Stimulated activated CD8-positive, alpha-beta memory T cell treated with anti-CD3 and anti-CD28 coated beads, Interleukin-12 subunit alpha, Interleukin-12 subunit beta, amount 100 ng/mL, for 4 hours (primary cell): ENCODE measurements around the gene BCLAF1.

Experiments used
- DNase-seq: peaks from one replicate; pipeline ENCODE4 v3.0.0-alpha.2; 2020; ENCODE audit warnings: low read depth

The BCLAF1 gene, protein sequence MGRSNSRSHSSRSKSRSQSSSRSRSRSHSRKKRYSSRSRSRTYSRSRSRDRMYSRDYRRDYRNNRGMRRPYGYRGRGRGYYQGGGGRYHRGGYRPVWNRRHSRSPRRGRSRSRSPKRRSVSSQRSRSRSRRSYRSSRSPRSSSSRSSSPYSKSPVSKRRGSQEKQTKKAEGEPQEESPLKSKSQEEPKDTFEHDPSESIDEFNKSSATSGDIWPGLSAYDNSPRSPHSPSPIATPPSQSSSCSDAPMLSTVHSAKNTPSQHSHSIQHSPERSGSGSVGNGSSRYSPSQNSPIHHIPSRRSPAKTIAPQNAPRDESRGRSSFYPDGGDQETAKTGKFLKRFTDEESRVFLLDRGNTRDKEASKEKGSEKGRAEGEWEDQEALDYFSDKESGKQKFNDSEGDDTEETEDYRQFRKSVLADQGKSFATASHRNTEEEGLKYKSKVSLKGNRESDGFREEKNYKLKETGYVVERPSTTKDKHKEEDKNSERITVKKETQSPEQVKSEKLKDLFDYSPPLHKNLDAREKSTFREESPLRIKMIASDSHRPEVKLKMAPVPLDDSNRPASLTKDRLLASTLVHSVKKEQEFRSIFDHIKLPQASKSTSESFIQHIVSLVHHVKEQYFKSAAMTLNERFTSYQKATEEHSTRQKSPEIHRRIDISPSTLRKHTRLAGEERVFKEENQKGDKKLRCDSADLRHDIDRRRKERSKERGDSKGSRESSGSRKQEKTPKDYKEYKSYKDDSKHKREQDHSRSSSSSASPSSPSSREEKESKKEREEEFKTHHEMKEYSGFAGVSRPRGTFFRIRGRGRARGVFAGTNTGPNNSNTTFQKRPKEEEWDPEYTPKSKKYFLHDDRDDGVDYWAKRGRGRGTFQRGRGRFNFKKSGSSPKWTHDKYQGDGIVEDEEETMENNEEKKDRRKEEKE

DNA sequence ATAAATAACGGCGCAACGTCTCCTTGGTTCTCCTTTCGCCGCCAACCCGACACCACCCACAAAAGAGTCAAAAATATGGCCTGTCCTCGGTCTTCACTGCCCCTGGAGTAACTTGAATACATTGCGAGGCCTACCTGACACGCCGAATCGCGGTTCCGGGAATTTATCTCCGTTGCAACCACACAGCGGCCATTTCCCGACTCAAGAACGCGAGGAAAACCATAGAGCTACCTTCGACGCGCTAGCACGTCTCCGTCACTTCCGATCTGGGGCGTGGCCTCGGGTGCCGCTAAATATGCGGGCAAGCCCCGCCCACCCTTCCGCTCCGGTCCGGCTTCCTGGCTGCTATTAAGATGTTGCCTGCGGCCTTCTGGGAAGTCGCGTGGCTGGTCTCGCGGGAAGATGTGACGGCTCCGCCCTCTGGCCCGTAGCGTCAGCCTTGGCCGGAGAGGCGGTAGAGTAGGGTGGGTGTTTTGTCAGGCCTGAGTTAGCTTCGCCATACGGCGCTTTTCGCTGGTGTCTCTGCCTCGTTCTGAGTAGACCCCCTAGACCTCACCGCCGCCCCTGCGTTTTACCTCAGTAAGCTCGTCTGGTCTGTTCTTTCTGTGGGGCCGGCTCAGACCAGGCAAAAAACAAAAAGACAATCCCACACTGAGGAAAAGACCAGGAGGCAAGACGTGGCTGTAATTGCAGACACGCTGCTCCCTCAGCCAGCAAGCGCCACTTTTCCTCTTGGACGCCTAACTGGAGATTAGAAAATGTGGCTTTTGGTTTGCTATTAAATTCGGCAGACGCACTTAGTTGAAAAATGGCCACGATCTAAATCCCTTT lies at the start of gene BCLAF1:
Gene BCLAF1, minus strand, starts transcription at position 268 of the 831 bp plus-strand sequence. CDS start 9,980 bp downstream, outside the sequence.
- peak; percentile 99 for DNase-seq

DNA sequence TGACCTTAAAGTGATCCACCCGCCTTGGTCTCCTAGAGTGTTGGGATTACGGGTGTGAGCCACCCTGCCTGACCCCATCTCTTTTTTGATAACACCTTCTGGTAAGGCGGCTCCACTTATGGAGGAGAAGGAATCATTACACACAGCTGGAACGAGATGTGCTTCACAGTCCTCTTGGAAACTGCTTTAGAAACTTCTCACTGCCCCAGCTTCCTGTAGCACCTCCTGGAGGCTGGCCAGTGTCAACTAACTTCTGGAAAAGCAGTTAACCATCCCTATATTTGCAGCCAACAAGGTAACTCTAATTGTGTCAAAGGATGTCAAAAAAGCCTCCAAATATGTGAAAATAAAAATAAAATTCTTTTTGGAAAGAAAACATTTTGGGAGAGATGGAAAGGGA lies 48.8 kb upstream of the BCLAF1 start:
- no peak for DNase-seq

DNA sequence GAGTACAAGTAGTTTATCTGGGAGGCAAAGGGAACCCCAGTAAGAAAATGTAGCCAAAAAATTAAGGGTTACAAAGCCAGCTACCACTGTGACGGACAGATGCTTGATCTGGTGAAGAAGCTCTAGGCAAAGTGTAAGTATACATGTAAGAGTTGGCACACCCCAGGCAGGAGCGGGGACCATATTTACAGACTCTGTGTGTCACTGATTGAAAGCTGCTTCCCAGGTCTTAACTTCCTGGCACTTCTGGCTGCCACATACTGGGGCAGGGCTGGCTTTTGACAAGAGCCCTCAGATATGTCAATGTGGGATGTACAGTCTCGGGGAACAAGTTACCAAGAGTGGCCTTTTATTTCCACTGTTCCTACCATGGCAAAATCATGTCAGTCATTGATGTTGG lies 48.0 kb upstream of the BCLAF1 start:
- no peak for DNase-seq

DNA sequence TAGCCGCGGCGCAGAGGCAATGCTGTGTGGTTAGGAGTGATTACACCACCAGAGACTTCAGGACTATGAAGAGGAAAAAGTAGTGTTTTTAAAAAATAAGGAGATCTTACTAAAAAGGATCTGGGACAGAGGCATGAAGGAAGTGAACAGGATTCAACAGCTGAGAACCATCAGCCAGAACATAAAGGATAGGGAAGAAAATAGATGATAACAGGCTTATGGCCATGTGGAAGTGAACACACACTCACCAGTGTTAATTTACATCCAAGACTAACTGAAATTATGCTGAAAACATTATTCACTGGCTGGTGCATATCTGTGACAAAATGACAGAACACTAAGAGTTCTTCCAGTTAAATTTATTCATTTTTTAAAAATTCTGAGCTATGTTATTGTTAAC lies 47.5 kb upstream of the BCLAF1 start:
- no peak for DNase-seq

DNA sequence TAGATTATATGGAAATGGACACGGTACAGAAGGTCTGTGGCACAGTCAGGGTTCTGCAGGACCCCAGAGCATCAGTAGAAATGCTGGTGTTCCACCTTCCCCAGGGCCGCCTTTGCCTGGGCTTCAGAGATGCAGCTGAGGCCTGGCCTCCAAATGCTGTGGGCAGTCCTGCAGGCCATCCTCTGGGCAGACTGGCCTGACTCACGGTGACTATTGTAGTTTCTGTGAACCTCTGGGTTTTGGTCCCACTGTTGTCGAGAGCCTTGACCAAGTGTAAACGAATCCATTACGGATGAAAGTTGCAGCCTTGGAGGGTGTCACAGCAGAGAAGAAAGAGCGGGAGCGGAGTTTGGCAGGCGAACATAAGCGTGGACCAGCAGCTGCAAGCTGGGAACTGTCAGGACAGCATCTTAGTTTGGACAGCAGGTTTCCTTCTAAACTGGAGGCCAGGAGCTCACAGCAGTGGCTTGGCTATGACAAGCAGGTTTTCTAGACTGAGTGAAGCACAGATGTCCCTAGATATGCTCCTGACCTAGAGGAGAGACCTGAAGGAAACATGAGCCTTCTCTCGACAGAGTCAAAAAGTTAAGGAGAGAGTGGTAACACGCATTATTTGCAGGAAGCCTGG lies 46.2 kb upstream of the BCLAF1 start:
- no peak for DNase-seq

DNA sequence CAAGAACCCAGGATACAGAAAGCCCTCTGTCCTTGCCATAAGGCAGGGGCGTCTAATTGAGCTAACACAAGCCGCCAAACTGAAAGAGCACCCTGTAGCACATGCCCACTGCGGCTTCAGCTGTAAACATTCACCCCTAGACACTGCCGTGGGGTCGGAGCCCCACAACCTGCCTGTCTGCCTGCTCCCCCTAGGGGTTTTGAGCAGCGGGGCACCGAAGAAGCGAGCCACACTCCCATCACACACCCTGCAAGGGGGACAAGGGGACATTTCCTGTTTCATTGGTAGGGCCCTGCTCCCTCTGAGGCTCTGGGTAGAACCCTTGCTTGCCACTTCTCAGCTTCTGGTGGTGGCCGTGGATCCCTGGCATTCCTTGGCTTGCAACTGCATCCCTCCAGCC lies 45.2 kb upstream of the BCLAF1 start:
- no peak for DNase-seq

DNA sequence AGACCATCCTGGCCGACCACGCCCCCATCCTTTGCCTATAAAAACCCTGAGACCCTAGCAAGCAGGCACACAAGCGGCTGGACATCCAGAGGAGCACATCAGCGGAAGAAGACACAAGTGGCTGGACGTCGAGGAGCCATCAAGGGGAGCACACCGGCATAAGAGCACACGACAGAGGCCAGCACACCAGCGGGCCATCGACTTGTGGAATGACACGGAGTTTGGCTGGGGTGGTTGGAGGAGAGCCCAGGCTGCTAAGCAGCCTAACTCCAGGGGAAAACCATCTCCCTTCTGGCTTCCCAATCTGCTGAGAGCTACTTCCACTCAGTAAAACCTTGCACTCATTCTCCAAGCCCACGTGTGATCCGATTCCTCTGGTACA lies 44.8 kb upstream of the BCLAF1 start:
- no peak for DNase-seq

DNA sequence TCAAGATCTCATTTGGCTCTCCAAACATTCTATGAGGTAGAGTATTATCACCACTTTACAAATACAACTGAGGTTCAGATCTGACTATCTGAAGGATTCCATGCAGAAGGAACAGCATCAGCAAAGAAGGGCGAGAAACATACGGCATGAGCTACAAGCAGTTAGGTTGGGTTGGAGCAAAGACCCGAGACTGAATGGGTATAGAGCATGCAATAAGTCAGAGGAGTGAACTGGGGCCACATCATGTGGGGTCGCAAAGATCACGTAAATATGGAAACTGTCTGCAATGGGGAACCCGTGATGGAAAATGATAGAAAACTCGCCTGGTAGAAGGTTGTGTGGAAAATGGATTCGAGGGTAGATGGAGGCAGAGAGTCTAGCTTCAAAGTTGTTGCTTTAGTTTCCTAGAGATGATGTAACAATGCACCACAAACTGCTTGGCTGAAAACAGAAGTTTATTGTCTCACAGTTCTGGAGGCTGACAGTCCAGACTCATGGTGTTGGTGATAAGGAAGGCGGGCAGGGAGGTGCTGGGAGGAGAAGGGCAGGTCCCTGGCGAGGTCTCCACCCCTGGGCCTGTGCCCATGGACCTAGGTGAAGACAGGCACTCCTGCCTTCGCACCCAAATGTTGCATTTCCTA lies 44.3 kb upstream of the BCLAF1 start:
- DNase-seq = no peak

DNA sequence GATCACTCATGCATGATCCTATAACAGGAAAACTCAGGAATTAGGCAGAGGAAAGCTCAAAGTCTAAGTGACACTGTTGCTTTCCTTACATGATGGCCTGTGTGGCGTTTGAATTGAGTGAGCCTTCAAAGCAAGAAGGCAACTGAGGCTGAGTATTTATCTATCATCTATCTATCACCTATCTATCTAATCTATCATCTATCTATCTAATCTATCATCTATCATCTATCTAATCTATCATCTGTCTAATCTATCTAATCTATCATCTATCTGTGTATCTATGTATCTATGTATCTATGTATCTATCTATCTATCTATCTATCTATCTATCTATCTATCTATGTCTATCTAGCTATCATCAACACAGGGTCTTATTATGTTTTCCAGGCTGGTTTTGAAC lies 41.8 kb upstream of the BCLAF1 start:
- DNase-seq = no peak

DNA sequence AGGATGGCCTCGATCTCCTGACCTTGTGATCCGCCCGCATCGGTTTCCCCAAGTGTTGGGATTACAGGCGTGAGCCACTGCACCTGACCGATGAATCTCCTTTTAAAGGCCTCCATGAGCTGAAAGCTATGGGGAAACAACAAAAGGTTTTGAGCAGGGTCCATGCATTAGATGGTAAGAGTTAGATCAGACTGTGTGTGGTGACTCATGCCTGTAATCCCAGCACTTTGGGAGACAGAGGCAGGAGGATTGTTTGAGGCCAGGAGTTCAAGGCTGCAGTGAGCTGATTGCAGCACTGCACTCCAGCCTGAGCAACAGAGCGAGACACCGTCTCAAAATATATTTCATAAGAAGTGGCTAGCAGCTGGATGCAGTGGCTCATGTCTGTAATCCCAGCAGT lies 41.0 kb upstream of the BCLAF1 start:
- DNase-seq = no peak

DNA sequence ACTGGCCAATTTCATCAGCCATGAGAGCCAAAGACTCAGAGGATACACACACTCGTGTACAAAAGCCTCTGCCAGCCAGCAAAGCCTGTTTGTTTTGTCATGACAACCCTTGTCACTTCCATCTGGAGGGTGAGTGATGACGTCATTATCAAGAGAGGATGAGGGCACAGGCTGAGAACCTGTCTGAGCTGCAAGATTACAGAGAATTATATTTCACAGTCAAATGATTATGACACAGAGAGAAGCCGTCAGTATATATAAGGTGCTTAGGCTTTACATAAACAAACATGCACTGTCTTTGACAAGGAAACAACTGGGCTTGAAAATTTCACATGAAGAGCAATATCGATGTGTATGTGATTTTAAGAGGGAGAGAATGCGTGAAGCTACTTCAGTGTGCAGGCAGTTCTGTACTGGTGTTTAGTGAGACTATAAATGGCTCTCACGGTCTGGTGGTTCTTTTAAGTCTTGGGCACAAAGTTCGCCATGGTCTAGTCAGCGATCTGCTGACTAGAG lies 36.5 kb upstream of the BCLAF1 start:
- no peak for DNase-seq

DNA sequence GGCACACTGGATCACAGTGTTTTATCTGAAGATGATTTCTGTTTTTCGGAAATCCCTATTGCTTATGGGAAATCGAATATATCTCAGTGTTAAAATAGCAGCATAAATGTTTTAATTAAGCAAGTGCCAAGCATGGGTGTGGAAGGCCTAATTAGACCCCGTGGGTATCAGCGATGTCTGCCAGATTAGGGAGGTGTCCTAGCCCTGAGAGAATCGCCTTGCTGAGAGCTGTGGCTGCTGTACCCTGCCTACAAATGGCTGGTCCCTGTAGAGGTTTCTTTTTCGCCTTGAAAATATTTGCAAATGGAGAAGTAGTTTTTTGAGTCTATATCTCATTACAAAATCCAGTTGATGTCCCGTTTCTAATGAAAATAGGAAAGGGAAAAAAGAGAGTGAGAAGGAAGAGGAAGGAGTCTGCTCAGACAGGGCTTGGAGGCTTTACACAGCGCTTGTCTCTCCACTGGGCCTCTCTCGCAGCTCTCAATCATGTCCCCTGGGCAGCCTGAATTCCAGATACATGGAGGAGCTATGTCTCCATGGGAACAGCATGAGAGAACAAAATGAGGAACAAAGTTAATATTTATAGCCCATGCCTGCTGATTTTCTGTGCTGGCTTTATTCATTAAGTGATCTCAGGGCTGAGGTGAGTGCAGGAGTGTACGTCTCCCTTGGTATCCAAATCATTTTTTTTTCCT lies 35.2 kb upstream of the BCLAF1 start:
- DNase-seq = no peak

DNA sequence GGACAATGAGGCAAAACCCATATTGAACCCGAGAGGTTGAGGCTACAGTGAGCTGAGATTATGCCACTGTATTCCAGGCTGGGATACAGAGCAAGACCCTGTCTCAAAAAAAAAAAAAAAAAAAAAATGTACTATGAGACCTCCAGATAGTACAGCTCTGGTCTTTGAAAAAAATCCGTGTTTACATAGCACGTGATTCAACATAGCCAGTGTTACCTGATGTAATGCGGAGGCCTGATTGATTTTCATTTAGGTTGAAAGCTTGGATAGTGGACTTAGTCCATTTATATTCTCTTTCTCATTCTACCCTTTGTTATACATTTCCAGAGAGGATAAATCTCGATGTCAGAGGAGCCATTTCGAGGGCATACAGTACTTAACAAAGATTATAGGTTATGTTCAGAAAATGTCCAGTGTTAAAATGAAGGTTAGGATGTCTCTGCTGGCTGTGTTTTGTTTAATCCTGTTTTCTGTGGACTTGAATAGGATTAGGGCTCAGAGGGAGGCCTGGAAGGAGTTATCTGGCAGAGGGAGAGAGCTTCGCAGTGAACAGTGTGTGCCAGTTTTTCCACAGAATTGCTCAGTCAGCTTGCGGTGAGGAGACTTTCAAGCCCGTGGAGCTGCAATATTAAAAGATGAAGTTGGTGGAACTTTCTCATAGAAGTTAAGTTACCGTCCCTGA lies 33.9 kb upstream of the BCLAF1 start:
- no peak for DNase-seq

DNA sequence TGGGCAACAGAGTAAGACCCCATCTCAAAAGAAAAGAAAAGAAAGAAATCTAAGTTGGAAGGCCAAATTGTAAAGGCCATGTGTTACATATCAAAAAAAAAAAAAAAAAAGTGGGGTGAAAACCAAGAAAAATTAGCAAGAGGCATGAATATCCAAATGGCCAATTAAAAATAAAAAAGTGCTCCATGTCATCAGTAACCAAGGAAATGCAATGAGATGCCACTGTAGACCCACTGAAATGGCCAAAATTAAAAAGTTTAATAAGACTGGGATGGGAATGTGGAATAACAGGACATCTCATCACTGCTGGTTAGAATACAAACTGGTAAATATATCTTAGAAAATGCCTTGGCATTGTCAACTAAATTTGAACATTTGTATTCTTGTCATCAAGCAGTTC lies 30.1 kb upstream of the BCLAF1 start:
- no peak for DNase-seq

DNA sequence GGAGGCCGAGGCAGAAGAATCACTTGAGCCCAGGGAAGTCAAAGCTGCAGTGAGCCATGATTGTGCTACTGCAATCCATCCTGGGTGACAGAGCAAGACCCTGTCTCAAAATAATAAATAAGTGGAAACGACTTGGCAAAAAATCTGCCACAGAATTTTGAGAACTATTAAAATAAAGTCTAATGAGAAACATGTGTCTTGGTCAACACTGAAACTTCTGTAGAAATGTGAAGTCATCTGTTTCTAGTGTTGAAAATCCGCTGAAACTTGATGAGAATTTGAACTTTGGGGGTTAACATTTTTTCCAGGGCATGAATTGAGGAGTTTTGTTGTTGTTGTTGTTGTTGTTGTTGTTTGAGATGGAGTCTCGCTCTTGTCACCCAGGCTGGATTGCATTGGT lies 29.0 kb upstream of the BCLAF1 start:
- no peak for DNase-seq

DNA sequence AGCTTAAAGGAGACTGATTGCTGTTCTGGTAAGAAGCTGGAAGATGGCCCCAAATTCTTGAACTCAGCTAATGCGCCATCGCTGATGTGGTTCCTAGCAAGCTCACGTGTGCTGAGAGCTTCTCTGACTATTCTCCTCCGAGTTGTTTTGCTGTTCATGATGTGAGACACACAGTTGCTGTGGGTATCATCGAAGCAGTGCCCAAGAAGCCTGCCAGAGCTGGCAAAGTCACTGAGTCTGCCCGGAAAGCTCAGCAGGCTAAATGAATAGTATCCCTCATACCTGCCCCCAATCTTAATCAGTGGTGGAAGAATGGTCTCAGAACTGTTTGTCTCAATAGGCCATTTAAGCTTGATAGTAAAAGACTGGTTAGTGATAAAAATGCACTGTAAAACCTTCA lies 28.3 kb upstream of the BCLAF1 start:
- no peak for DNase-seq

DNA sequence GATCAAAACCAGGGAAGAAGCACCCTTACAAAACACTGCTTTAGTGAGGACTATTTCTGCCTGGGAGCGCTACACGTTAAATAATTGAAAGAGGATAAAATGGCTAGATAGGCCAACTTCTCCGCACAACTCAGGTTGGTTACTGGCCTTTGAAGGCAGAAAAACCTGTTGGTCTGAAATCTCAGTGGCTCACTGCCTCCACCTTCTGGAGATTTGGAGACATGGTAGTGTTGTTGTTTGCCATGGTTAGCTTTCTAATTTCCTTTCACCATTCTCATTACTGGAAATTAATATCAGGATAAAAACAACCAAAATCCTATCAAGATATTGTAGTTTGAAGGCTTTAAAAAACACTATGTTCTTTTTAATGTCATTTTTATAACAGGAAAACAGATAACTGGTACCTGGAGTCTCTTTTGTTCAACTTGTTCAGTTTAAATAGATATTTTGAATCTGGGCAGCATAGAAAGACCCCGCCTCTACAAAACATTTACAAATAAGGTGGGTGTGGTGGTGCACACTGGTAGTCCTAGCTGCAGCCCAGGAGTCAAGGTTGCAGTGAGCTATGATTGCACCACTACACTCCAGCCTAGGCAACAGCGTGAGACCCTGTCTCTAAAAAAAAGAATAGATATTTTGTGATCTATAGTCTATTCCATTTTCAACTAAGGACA lies 27.5 kb upstream of the BCLAF1 start:
- peak; percentile 14 for DNase-seq

DNA sequence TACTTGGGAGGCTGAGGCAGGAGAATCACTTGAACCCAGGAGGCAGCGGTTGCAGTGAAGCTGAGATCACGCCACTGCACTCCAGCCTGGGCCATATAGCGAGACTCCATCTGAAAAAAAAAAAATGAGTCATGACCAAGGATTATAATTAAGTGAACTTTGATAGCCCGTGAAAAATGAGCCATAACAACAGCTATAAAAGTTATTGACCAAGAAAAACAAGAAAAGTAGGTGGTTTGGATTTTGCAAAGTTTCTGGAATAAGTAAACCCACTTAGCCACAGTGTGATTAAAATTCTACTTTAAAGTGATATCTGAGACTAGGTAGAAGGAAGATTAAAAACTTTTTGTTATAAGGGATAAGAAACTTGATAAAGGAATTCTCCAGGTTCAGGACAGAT lies 25.9 kb upstream of the BCLAF1 start:
- DNase-seq = no peak

DNA sequence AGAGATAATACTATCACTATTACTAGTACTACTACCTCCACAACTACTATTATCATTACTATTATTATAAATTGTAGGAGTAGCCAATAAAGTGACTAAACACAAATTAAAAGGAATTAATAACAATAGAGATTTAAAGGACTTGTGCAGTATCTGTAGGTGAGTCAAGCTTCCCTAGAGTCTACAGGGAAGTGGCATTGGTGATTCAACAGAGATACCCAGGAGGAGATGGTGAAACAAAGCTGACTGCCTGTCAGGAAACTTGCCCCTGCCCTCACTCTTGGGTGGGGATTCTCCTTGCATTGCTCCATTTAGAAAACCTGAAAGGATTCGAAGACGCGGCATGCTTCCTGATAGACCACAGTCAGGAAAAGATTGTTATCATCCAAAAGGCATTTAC lies 23.3 kb upstream of the BCLAF1 start:
- no peak for DNase-seq
